Measurements from ENCODE around the gene RBP5. TPM values are rescaled to one million over a fixed set of nuclear protein-coding genes. Genes with fewer than 3 reads are reported as not detected.
"Not testable (repeated sequence)": the region's sequence is repeated elsewhere in the genome, so short reads cannot be mapped to it uniquely, and the experiment has no call there.

RBP5 gene
- total RNA-seq, 4 donors from 2014 or later, result not detected

DNA sequence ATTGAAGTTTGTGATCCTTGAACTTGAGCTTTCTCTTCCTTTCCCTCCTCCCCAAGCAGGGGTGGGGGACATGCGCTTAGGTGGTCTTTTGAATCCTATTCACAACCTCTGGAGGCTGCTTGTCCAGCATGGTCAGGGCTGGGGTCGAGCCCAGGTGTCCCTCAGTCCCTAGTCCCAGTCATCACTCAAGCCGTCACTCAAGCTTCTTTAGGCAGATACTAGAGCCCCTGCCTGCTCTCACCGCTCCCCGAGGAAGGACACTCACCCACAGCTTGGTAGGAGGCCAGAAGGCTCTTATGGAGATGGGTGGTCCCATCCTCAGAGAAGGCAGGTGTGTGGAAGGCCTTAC, 19.1 kb downstream of the RBP5 start:
- no peak for ATAC-seq

DNA sequence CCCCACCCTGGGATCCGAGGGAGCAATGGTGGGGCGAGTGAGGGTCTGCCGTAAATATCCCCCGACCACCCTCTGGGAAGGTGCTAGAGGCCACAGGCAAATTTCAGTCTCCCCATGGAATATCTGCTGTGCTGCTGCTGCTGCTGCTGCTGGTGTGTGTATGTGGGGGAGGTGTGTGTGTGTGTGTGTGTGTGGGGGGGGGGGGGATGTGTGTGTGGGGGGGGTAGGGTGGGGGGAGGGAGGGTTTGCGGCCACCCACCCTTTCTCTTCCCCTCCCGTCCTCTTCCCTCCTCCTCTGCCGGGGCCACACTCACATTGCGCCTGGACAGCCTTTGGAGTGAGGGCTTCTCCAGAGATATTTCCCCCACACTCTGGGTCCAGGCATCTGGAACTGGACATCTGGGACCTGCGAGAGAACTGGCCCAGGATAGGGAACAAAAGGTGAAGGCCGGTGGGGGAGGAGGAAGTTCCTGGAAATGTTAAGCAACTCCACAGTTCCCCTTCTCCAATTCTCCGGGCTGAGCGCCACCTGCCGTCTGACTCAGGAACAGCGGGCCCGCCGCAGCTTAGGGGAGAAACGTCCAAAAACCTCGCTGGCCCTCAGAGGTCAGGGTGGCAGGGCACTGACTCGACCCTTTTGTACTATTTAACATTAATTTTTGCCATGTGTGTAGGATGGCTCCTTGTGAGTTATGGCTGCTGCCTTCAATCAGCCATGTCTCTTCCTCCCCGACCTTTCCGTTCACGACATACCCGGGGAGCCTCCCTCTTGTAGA, 19.7 kb downstream of the RBP5 start, which contains the start of gene C1RL:
Gene C1RL, minus strand, starts transcription at position 419 of the 776 bp plus-strand sequence. Its CDS starts 34 bp downstream, at position 385.
- Histone ChIP-seq H3K9me3 (peaks cover 0 to 9% (median 2%) of the 10 kb centered on the region in 3 donors), H3K27ac (peak within 1 kb of the TSS; percentile 88 to 92 (median 89)), H3K4me3 (peak within 1 kb of the TSS; percentile 55 to 70 (median 64)), H3K4me1 (peaks cover 18% of the 10 kb centered on the region in 2 donors), H3K36me3 (peaks cover 0 to 15% of the 10 kb centered on the region in 2 donors), H3K27me3 (no peaks in the 10 kb centered on the region)
- in situ Hi-C loops (cut with MboI; ENCODE audit: low sequenced_read_pairs in 4 of 4), result loop anchor here in 3 of 4 donors (5.0 to 25.0 kb wide), 3 partner anchors 47 to 197 kb away; partner anchors contain the start of genes ATN1 (in 1 of the 3), C12orf57 (in 1 of the 3), C1S (in 1 of the 3) and ENO2 (in 1 of the 3)
- intact Hi-C loops (cut with DNase I; ENCODE audit: low total_unique reads), result loop anchor here (1.0 to 5.0 kb wide), 6 partner anchors 16 to 184 kb away; partner anchors contain the start of genes C12orf57 and C1S
- DNase-seq, result peak; percentile 87 to 91
- peak; percentile 90 to 91 for ATAC-seq
- TF ChIP-seq, protein P1, sequence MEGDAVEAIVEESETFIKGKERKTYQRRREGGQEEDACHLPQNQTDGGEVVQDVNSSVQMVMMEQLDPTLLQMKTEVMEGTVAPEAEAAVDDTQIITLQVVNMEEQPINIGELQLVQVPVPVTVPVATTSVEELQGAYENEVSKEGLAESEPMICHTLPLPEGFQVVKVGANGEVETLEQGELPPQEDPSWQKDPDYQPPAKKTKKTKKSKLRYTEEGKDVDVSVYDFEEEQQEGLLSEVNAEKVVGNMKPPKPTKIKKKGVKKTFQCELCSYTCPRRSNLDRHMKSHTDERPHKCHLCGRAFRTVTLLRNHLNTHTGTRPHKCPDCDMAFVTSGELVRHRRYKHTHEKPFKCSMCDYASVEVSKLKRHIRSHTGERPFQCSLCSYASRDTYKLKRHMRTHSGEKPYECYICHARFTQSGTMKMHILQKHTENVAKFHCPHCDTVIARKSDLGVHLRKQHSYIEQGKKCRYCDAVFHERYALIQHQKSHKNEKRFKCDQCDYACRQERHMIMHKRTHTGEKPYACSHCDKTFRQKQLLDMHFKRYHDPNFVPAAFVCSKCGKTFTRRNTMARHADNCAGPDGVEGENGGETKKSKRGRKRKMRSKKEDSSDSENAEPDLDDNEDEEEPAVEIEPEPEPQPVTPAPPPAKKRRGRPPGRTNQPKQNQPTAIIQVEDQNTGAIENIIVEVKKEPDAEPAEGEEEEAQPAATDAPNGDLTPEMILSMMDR (IDR thresholded peaks at IDR 0.05 in 4 of 5, conservative IDR thresholded peaks at IDR 0.05 in 1 of 5), result peak; percentile 96 to 99 (median 97)
- peak in 1 of 2 donors; percentile 5 for TF ChIP-seq POLR2A (IDR thresholded peaks at IDR 0.05)

More for the DNA sequence above, 19.1 kb downstream of the RBP5 start:
- intact Hi-C loops (cut with DNase I; ENCODE audit: low total_unique reads) (loop anchor here (1.0 to 5.0 kb wide), 5 partner anchors 41 to 185 kb away; partner anchors contain the start of genes C12orf57 and C1S), in situ Hi-C loops (cut with MboI; ENCODE audit: low sequenced_read_pairs in 4 of 4) (loop anchor here in 3 of 4 donors (5.0 to 25.0 kb wide), 3 partner anchors 47 to 197 kb away; partner anchors contain the start of genes ATN1 (in 1 of the 3), C12orf57 (in 1 of the 3), C1S (in 1 of the 3) and ENO2 (in 1 of the 3))
- H3K36me3 ChIP-seq, result peaks cover 0 to 9% of the 10 kb centered on the region in 2 donors
- H3K27me3 ChIP-seq, result no peaks in the 10 kb centered on the region
- peaks cover 18% of the 10 kb centered on the region in 2 donors for H3K4me1 ChIP-seq
- H3K4me3 ChIP-seq, result peak overlapping the region; percentile 55 to 70 (median 64)
- H3K27ac ChIP-seq, result peak overlapping the region; percentile 88 to 92 (median 89)
- DNase-seq, result no peak
- H3K9me3 ChIP-seq, result peaks cover 0 to 9% (median 2%) of the 10 kb centered on the region in 3 donors
- no peak for TF ChIP-seq POLR2A (IDR thresholded peaks at IDR 0.05)
- TF ChIP-seq, protein P1 (IDR thresholded peaks at IDR 0.05 in 4 of 5, conservative IDR thresholded peaks at IDR 0.05 in 1 of 5), result no peak

DNA sequence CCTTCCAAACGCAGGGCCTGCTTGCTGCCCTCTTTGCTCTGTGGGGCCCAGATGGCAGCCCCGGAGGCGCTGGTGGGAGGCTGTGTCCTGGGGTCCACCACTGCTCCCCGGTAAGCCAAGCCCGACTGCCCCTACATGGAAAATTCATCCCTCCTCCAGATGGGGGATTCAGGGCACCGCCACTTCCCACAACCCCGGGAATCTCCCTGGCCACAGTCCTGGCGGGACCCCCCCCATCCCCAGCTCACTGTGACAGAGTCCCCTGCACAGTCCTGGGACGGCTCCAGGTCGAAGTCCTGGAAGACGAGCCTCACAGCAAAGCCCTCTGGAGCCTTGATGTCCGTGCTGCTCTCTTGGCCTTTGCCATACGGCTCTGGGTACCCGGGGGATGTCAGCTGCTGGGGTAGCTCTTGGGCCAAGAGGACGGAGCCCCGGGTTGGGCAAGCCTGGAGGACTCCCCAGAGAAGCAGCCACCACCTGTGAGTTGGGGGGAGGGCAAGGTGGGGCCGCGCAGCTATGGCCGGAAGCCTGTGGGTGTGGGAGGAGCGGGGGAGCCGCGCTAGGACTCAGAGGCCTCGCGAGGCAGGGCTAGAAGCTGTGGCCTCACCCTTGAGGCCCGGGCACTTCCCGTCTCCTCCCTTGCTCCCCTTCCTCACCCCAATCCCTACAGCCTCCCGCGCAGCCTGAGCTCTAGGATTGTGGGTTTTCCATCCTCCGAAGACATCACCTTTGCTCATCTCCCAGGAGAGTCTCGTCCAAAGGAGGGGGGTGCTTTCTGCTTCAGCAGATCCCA, 20.5 kb downstream of the RBP5 start:
- Histone ChIP-seq H3K4me1 (peaks cover 17% of the 10 kb centered on the region in 2 donors), H3K27ac (peak overlapping the region; percentile 88 to 92 (median 89)), H3K27me3 (no peaks in the 10 kb centered on the region), H3K36me3 (peaks cover 0 to 22% of the 10 kb centered on the region in 2 donors), H3K9me3 (peaks cover 0 to 9% (median 2%) of the 10 kb centered on the region in 3 donors), H3K4me3 (peak overlapping the region; percentile 55 to 70 (median 64))
- ATAC-seq, result peak; percentile 48 to 57
- TF ChIP-seq POLR2A (IDR thresholded peaks at IDR 0.05), result peak; percentile 16 to 30
- TF ChIP-seq, protein P1 (IDR thresholded peaks at IDR 0.05 in 4 of 5, conservative IDR thresholded peaks at IDR 0.05 in 1 of 5), result no peak
- intact Hi-C loops (cut with DNase I; ENCODE audit: low total_unique reads) (loop anchor here (1.0 to 5.0 kb wide), 5 partner anchors 15 to 183 kb away; partner anchors contain the start of gene C12orf57), in situ Hi-C loops (cut with MboI; ENCODE audit: low sequenced_read_pairs in 4 of 4) (loop anchor here in 3 of 4 donors (5.0 to 25.0 kb wide), 3 partner anchors 46 to 196 kb away; partner anchors contain the start of genes ATN1 (in 1 of the 3), C12orf57 (in 1 of the 3), C1S (in 1 of the 3) and ENO2 (in 1 of the 3))
- DNase-seq, result peak; percentile 50 to 76

DNA sequence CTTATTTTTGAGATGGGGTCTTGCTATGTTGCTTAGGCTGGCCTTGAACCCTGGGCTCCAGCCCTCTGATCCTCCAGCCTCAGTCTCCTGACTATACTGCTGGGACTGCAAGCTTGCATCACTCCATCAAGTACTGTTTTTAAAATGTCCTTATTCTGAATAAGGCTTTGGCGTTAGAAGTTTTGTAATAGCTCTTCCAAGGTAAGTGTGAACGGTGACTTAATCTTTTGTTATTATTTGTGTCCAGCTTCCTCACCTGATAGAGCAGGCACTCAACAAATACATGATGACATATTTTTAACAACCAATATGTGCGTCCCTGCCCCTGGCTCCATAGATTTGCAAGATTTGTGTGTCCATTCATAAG, 21.1 kb downstream of the RBP5 start:
- intact Hi-C loops (cut with DNase I; ENCODE audit: low total_unique reads) (loop anchor here (1.0 to 5.0 kb wide), 5 partner anchors 14 to 183 kb away; partner anchors contain the start of gene C12orf57), in situ Hi-C loops (cut with MboI; ENCODE audit: low sequenced_read_pairs in 4 of 4) (loop anchor here in 3 of 4 donors (5.0 to 25.0 kb wide), 3 partner anchors 45 to 195 kb away; partner anchors contain the start of genes ATN1 (in 1 of the 3), C12orf57 (in 1 of the 3), C1S (in 1 of the 3) and ENO2 (in 1 of the 3))
- ATAC-seq (peak; percentile 7 to 20), DNase-seq (no peak)
- Histone ChIP-seq H3K27ac (peak overlapping the region; percentile 88 to 92 (median 89)), H3K4me3 (peak overlapping the region; percentile 55 to 70 (median 64)), H3K9me3 (peaks cover 0 to 9% (median 2%) of the 10 kb centered on the region in 3 donors), H3K4me1 (peaks cover 13 to 14% of the 10 kb centered on the region in 2 donors), H3K36me3 (peaks cover 0 to 22% of the 10 kb centered on the region in 2 donors), H3K27me3 (no peaks in the 10 kb centered on the region)
- no peak for TF ChIP-seq POLR2A (IDR thresholded peaks at IDR 0.05)
- TF ChIP-seq, protein P1 (IDR thresholded peaks at IDR 0.05 in 4 of 5, conservative IDR thresholded peaks at IDR 0.05 in 1 of 5), result no peak

DNA sequence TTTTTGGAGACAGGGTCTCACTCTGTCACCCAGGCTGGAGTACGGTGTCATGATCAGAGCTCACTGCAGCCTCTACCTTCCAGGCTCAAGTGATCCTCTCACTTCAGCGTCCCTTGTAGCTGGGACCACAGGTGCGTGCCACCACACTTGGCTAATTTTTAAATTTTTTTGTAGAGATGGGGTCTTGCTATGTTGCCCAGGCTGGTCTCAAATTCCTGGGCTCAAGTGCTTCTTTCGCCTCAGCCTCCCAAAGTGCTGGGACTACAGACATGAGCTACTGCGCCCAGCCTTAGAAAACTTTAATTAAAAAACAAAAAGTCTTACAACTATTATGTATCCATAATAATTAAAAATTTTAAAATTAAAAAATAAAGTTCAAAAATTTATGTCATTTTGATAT, 21.5 kb downstream of the RBP5 start:
- not testable (repeated sequence) for DNase-seq, H3K27me3 ChIP-seq, H3K4me3 ChIP-seq, ATAC-seq, H3K9me3 ChIP-seq
- in situ Hi-C loops (cut with MboI; ENCODE audit: low sequenced_read_pairs in 4 of 4), result loop anchor here in 3 of 4 donors (5.0 to 25.0 kb wide), 3 partner anchors 45 to 195 kb away; partner anchors contain the start of genes ATN1 (in 1 of the 3), C12orf57 (in 1 of the 3), C1S (in 1 of the 3) and ENO2 (in 1 of the 3)
- peak overlapping the region; percentile 88 to 92 (median 89) for H3K27ac ChIP-seq
- H3K36me3 ChIP-seq, result peaks cover 0 to 22% of the 10 kb centered on the region in 2 donors
- intact Hi-C loops (cut with DNase I; ENCODE audit: low total_unique reads), result loop anchor here (5.0 kb wide), 1 partner anchor 145 kb away; no protein-coding TSS in a partner anchor
- H3K4me1 ChIP-seq, result peaks cover 13 to 14% of the 10 kb centered on the region in 2 donors
